Lower leg skin (tissue), 4 donors: Measurements from ENCODE around the gene SECISBP2. TPM values are rescaled to one million over a fixed set of nuclear protein-coding genes. Genes with fewer than 3 reads are reported as not detected.
"Not testable (repeated sequence)": the region's sequence is repeated elsewhere in the genome, so short reads cannot be mapped to it uniquely, and the experiment has no call there.

Experiments
- DNase-seq, 2 donors: peaks; one replicate each; pipeline ENCODE4 v3.0.0-alpha.2; 2019; ENCODE audit warnings: low spot score in 2 of 2
- H3K4me3 ChIP-seq: fragments of 200-600 bp; sonication (generic); 2 replicates; pipeline ENCODE4 v1.5.1; 2017; ENCODE audit warnings: mild to moderate bottlenecking, low read depth; ENCODE audit not compliant: poor library complexity, severe bottlenecking
- POLR2A ChIP-seq, 2 donors: fragments of 450-650 bp; IDR thresholded peaks; one replicate each; pipeline ENCODE4 v1.6.1; 2016 to 2017; ENCODE audit warnings: antibody characterized with exemption in 2 of 2, mild to moderate bottlenecking in 1 of 2, moderate library complexity in 1 of 2
- WGBS, 2 donors: methylation state at CpG; one replicate each; pipeline ENCODE4 v1.1.5; 2018; 5-methylcytosine and 5-hydroxymethylcytosine counted together
- intact Hi-C: fragments of 100-400 bp; cut with DNase I; formaldehyde crosslinking; loops from one replicate; pipeline ENCODE4 v1.15.0; 2023; ENCODE audit warnings: low total_unique reads
- total RNA-seq, 4 donors: library from RNA; depleted of rRNA; stranded (reverse); fragments of >200 nt; gene quantifications; one replicate each; pipeline ENCODE4 v1.1.0, GENCODE V29; 2016
- TF ChIP-seq, protein P1 (sequence below), 3 donors: fragments of 450-650 bp; IDR thresholded peaks; one replicate each; pipeline ENCODE4 v1.5.1; 2016; ENCODE audit warnings: antibody characterized with exemption in 3 of 3, mild to moderate bottlenecking in 3 of 3, moderate library complexity in 2 of 3

SECISBP2 gene
- total RNA-seq, 4 donors from 2014 or later: 38.3 to 67.3 (median 41.9) TPM

DNA sequence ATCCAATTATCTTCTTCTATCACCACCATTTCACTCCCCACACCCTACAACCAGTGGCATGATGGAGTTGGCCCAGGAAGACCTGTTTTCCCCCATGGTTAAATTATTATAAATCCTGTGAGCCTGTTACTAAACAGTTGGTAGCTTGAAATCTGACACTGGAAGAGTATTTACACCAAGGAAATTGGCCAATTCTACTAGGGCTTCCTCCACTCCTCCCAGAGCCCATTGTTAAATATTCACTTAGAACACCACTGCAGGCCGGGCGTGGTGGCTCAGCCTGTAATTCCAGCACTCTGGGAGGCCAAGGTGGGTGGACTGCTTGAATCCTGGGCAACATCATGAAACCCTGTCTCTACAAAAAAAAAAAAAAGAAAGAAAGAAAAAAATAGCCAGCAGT, 39.7 kb upstream of the SECISBP2 start:
- 97 to 100% methylated on average over 2 of the region's 2 CpGs for WGBS, 2 donors
- TF ChIP-seq POLR2A (IDR thresholded peaks at IDR 0.05): no peak
- TF ChIP-seq, protein P1, sequence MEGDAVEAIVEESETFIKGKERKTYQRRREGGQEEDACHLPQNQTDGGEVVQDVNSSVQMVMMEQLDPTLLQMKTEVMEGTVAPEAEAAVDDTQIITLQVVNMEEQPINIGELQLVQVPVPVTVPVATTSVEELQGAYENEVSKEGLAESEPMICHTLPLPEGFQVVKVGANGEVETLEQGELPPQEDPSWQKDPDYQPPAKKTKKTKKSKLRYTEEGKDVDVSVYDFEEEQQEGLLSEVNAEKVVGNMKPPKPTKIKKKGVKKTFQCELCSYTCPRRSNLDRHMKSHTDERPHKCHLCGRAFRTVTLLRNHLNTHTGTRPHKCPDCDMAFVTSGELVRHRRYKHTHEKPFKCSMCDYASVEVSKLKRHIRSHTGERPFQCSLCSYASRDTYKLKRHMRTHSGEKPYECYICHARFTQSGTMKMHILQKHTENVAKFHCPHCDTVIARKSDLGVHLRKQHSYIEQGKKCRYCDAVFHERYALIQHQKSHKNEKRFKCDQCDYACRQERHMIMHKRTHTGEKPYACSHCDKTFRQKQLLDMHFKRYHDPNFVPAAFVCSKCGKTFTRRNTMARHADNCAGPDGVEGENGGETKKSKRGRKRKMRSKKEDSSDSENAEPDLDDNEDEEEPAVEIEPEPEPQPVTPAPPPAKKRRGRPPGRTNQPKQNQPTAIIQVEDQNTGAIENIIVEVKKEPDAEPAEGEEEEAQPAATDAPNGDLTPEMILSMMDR (IDR thresholded peaks at IDR 0.05): no peak
- DNase-seq: no peak
- intact Hi-C loops: no loop called here
- H3K4me3 ChIP-seq: no peak overlapping the region

DNA sequence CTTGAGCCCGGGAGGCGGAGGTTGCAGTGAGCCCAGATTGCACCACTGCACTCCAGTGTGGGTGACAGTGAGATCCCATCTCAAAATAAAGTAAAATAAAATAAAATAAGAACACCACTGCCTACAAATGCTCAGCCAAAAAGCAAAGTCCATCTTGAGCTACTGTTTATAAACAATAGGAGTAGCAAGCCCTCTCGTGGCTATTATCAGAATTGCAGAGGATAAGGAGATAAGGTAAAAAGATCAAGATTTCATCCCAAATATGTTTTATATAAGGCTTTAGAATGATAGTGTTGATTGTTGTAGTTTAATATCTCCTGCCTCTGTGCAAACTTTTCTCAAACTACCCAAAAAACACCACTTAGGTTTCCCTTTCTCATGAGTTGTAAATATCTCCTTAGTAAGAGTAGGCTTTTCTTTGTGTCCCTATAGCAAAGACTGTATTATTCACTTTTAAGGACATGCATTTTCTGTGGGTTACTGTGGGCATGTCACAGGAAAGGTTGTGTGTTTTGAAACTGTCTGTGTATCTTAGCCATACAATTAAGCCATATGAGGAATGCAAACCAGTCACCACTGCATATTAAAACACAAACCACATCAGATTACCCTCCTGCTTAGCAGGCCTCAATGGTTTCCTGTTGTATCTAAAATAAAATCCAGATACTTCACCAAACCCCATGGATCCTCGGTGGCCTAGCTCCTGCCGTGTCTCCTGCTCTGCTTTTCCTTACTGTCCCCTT, 39.1 kb upstream of the SECISBP2 start:
- intact Hi-C loops: no loop called here
- TF ChIP-seq, protein P1 (IDR thresholded peaks at IDR 0.05): peak in 1 of 3 donors; percentile 28
- TF ChIP-seq POLR2A (IDR thresholded peaks at IDR 0.05): no peak
- no peak overlapping the region for H3K4me3 ChIP-seq
- no peak for DNase-seq
- 52 to 66% methylated on average over 5 of the region's 5 CpGs for WGBS, 2 donors

GRCh38 chr9:89281106-89281505, 37.2 kb upstream of the SECISBP2 start:
- H3K4me3 ChIP-seq: no peak overlapping the region
- intact Hi-C loops: loop anchor here (10.0 kb wide), 1 partner anchor 686 kb away; no protein-coding TSS in a partner anchor
- TF ChIP-seq, protein P1 (IDR thresholded peaks at IDR 0.05): no peak
- no peak for TF ChIP-seq POLR2A (IDR thresholded peaks at IDR 0.05)
- DNase-seq: no peak
- WGBS, 2 donors: 64 to 69% methylated on average over 2 of the region's 2 CpGs

DNA sequence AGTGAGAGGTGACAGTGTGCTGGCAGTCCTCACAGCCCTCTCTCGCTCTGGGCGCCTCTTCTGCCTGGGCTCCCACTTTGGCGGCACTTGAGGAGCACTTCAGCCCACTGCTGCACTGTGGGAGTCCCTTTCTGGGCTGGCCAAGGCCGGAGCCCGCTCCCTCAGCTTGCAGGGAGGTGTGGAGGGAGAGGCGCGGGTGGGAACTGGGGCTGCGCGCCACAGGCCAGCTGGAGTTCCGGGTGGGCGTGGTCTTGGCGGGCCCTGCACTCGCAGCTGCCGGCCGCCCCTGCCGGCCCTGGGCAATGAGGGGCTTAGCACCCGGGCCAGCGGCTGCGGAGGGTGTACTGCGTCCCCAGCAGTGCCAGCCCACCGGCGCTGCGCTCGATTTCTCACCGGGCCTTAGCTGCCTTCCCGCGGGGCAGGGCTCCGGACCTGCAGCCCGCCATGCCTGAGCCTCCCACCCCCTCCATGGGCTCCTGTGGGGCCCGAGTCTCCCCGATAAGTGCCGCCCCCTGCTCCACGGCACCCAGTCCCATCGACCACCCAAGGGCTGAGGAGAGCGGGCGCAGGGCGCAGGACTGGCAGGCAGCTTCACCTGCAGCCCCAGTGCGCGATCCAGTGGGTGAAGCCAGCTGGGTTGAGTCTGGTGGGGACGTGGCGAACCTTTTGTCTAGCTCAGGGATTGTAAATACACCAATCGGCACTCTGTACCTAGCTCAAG, 35.9 kb upstream of the SECISBP2 start:
- DNase-seq, H3K4me3 ChIP-seq: not testable (repeated sequence)
- WGBS, 2 donors: 47 to 71% methylated on average over 24 to 27 of the region's 42 CpGs
- intact Hi-C loops: loop anchor here (10.0 kb wide), 1 partner anchor 688 kb away; no protein-coding TSS in a partner anchor

DNA sequence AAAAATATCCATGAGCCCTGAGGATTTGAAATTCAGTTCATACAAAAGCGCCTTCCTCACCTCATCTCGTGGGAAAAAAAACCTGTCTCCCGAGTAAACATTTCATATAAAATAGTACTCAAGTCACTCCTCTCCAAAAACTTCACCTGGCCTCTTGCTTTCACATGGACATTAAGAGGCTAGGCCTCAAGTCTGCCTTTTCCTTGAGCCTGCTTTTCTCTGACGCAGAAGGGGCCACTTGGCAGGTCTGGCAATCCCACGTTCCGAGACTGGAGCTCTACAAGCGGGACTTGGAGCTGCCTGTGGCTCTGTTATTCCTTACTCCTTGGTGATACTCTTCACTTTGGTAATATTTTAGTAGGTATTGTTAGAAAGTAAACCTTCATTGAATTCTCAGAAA, 34.2 kb upstream of the SECISBP2 start:
- intact Hi-C loops: loop anchor here (10.0 kb wide), 1 partner anchor 689 kb away; no protein-coding TSS in a partner anchor

DNA sequence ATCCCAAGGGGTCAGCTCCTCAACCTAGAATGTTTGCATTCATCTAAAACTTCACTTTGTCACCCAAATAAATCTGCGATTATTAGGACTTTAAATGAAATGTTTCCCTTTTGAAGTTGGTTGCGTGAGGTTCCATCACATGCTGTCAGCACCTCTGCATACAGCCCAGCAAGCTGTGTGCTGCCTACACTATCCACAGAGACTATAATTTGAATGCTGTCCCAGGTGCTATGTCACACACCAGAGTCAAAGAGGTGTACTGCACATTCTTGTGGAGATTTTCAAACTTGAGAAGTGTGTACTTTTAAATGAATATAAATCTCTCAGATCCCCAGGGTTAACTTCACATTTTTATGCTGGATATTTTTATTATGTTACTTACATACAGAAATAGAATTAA, 26.6 kb upstream of the SECISBP2 start:
- H3K4me3 ChIP-seq: no peak overlapping the region
- no peak for DNase-seq
- WGBS, 2 donors: 87 to 90% methylated on average over 2 of the region's 2 CpGs
- TF ChIP-seq POLR2A (IDR thresholded peaks at IDR 0.05): no peak
- TF ChIP-seq, protein P1 (IDR thresholded peaks at IDR 0.05): no peak
- intact Hi-C loops: no loop called here

More for the DNA sequence above, 34.2 kb upstream of the SECISBP2 start:
- H3K4me3 ChIP-seq: no peak overlapping the region
- no peak for DNase-seq
- TF ChIP-seq, protein P1 (IDR thresholded peaks at IDR 0.05): no peak
- TF ChIP-seq POLR2A (IDR thresholded peaks at IDR 0.05): no peak
- 94 to 95% methylated on average over 7 of the region's 7 CpGs for whole genome bisulfite sequencing, 2 donors
